Transverse colon (tissue), 4 donors: ENCODE measurements around the gene KAZN.

Source experiments
- POLR2A ChIP-seq: fragments of 450-650 bp; IDR thresholded peaks from one replicate; pipeline ENCODE4 v1.6.1; 2016; ENCODE audit warnings: antibody characterized with exemption, mild to moderate bottlenecking, moderate library complexity
- POLR2AphosphoS5 ChIP-seq, 3 donors: sonication (generic); formaldehyde crosslinking; IDR thresholded peaks; one replicate each; pipeline ENCODE4 v1.6.1; 2016; ENCODE audit warnings: antibody characterized with exemption in 3 of 3
- TF ChIP-seq, protein P1 (sequence below), 5 experiments: fragments of 200-600 bp in 3 of 5; fragments of 450-650 bp in 2 of 5; sonication (generic) in 3 of 5; IDR thresholded peaks; 1 replicate in 2 of 5; 2 replicates in 3 of 5; pipeline ENCODE4 v1.5.1; 2016 to 2017; ENCODE audit warnings: antibody characterized with exemption in 5 of 5, inconsistent platforms in 3 of 5, mild to moderate bottlenecking in 2 of 5, moderate library complexity in 1 of 5

DNA sequence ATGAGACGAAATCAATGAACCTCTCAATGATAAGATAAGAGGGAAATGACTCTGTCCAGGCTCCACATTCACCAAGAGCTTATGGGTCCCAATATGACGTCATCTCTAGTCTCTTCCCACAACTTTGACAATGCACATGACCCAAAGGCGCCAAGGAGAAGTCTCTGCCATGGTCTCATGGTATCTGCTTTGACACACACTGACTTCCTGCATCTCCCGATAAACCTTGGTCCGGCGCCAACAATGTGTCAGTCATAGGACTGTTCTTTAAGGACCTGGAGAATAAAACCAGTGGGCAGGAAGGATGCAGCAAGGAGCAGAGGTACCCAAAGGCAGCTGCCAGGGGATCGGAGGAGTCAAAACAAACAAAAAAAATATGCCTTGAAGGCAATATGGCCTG lies 508.1 kb downstream of the KAZN start:
- TF ChIP-seq, protein P1, sequence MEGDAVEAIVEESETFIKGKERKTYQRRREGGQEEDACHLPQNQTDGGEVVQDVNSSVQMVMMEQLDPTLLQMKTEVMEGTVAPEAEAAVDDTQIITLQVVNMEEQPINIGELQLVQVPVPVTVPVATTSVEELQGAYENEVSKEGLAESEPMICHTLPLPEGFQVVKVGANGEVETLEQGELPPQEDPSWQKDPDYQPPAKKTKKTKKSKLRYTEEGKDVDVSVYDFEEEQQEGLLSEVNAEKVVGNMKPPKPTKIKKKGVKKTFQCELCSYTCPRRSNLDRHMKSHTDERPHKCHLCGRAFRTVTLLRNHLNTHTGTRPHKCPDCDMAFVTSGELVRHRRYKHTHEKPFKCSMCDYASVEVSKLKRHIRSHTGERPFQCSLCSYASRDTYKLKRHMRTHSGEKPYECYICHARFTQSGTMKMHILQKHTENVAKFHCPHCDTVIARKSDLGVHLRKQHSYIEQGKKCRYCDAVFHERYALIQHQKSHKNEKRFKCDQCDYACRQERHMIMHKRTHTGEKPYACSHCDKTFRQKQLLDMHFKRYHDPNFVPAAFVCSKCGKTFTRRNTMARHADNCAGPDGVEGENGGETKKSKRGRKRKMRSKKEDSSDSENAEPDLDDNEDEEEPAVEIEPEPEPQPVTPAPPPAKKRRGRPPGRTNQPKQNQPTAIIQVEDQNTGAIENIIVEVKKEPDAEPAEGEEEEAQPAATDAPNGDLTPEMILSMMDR (IDR thresholded peaks at IDR 0.05): no peak
- TF ChIP-seq POLR2A (no peak), POLR2AphosphoS5 (IDR thresholded peaks at IDR 0.05) (no peak)
